Breast epithelium (tissue), 3 donors: Measurements from ENCODE around the gene LLCFC1.

Source experiments
- POLR2AphosphoS5 ChIP-seq, 3 donors: sonication (generic); formaldehyde crosslinking; IDR thresholded peaks; one replicate each; pipeline ENCODE4 v1.6.1; 2017; ENCODE audit warnings: antibody characterized with exemption in 3 of 3
- TF ChIP-seq, protein P1 (sequence below), 3 donors: fragments of 450-650 bp; IDR thresholded peaks; one replicate each; pipeline ENCODE4 v1.5.1; 2016 to 2017; ENCODE audit warnings: antibody characterized with exemption in 3 of 3, mild to moderate bottlenecking in 3 of 3, moderate library complexity in 3 of 3

- TF ChIP-seq POLR2AphosphoS5 (IDR thresholded peaks at IDR 0.05), result no peak
- TF ChIP-seq, protein P1, sequence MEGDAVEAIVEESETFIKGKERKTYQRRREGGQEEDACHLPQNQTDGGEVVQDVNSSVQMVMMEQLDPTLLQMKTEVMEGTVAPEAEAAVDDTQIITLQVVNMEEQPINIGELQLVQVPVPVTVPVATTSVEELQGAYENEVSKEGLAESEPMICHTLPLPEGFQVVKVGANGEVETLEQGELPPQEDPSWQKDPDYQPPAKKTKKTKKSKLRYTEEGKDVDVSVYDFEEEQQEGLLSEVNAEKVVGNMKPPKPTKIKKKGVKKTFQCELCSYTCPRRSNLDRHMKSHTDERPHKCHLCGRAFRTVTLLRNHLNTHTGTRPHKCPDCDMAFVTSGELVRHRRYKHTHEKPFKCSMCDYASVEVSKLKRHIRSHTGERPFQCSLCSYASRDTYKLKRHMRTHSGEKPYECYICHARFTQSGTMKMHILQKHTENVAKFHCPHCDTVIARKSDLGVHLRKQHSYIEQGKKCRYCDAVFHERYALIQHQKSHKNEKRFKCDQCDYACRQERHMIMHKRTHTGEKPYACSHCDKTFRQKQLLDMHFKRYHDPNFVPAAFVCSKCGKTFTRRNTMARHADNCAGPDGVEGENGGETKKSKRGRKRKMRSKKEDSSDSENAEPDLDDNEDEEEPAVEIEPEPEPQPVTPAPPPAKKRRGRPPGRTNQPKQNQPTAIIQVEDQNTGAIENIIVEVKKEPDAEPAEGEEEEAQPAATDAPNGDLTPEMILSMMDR (IDR thresholded peaks at IDR 0.05), result no peak
Measured at GRCh38 chr7:142974626-142975025, 35.3 kb downstream of the LLCFC1 start.
